HG03103 (cell line): ENCODE measurements around the gene TMEM269.
"Not testable (repeated sequence)": the region's sequence is repeated elsewhere in the genome, so short reads cannot be mapped to it uniquely, and the experiment has no call there.

Experiments used
- ATAC-seq: cut with Tn5 transposase; IDR thresholded peaks from one replicate; pipeline ENCODE4 v1.9.1; 2021; ENCODE audit warnings: low read depth; ENCODE audit not compliant: unreplicated experiment

The TMEM269 gene

GRCh38 chr1:42773420-42773819 lies 11.4 kb upstream of the TMEM269 start:
- ATAC-seq = no peak

- no peak for ATAC-seq
Observed at GRCh38 chr1:42774928-42775526, 9.8 kb upstream of the TMEM269 start.

GRCh38 chr1:42776502-42776901 lies 8.3 kb upstream of the TMEM269 start:
- ATAC-seq = no peak

GRCh38 chr1:42777852-42778251 lies 6.9 kb upstream of the TMEM269 start:
- no peak for ATAC-seq

GRCh38 chr1:42779725-42780124 lies 5.1 kb upstream of the TMEM269 start:
- ATAC-seq = no peak

GRCh38 chr1:42780176-42780575 lies 4.6 kb upstream of the TMEM269 start:
- ATAC-seq = no peak

- no peak for ATAC-seq
Observed at GRCh38 chr1:42783092-42783491, 1.7 kb upstream of the TMEM269 start.

- no peak for ATAC-seq
Observed at GRCh38 chr1:42784547-42784945, 245 bp upstream of the TMEM269 start.

- ATAC-seq = no peak
Observed at GRCh38 chr1:42786097-42786496, 1.3 kb downstream of the TMEM269 start.

- ATAC-seq = no peak
Observed at GRCh38 chr1:42788021-42788420, 3.2 kb downstream of the TMEM269 start.

- ATAC-seq = no peak
Observed at GRCh38 chr1:42793824-42794223, 9.0 kb downstream of the TMEM269 start.

- no peak for ATAC-seq
Observed at GRCh38 chr1:42797414-42797813, 12.6 kb downstream of the TMEM269 start.

- ATAC-seq = no peak
Observed at GRCh38 chr1:42797979-42798378, 13.2 kb downstream of the TMEM269 start.

- no peak for ATAC-seq
Observed at GRCh38 chr1:42801832-42802473, 17.2 kb downstream of the TMEM269 start.

- ATAC-seq = no peak
Observed at GRCh38 chr1:42806171-42806570, 21.4 kb downstream of the TMEM269 start.

- ATAC-seq = no peak
Observed at GRCh38 chr1:42806593-42806992, 21.8 kb downstream of the TMEM269 start.

GRCh38 chr1:42807056-42807668 lies 22.4 kb downstream of the TMEM269 start:
- no peak for ATAC-seq

- ATAC-seq = not testable (repeated sequence)
Observed at GRCh38 chr1:42814815-42815214, 30.0 kb downstream of the TMEM269 start.

GRCh38 chr1:42815941-42816584 lies 31.3 kb downstream of the TMEM269 start:
- no peak for ATAC-seq

- peak; percentile 73 for ATAC-seq
Observed at GRCh38 chr1:42816585-42817439, 32.0 kb downstream of the TMEM269 start, which contains the start of the genes ERMAP and SVBP. Gene ERMAP (plus strand): TSS chr1:42817122. CDS start chr1:42830449, 13,327 bp downstream. Gene SVBP (minus strand): TSS chr1:42817397. CDS start chr1:42816544, 853 bp downstream.

GRCh38 chr1:42817440-42817767 lies 32.6 kb downstream of the TMEM269 start:
- ATAC-seq = no peak
